Neural cell (in vitro differentiated cells): ENCODE results near the gene SUMO4. TPM values are rescaled to one million over a fixed set of nuclear protein-coding genes. Genes with fewer than 3 reads are reported as not detected.

Source experiments
- H2AFZ ChIP-seq: fragments of 200-600, 300-800 bp; sonication (generic), shearing (Covaris generic); 2 replicates; pipeline ENCODE4 v1.6.0; 2014; ENCODE audit warnings: low read depth, mild to moderate bottlenecking, antibody characterized with exemption, low read length, moderate library complexity
- H3F3A ChIP-seq: fragments of 200-600 bp; shearing (Covaris generic); 2 replicates; pipeline ENCODE4 v1.6.1; 2016; ENCODE audit warnings: mild to moderate bottlenecking, moderate library complexity, mixed read lengths, antibody characterized with exemption, low read length; ENCODE audit not compliant: insufficient read depth, poor library complexity, severe bottlenecking
- H3K27ac ChIP-seq: fragments of 200-600, 300-800 bp; sonication (generic), shearing (Covaris generic); 2 replicates; pipeline ENCODE4 v1.5.1; 2014; ENCODE audit warnings: mild to moderate bottlenecking, low read length, moderate library complexity
- H3K27me3 ChIP-seq: fragments of 300-800, 200-600 bp; sonication (generic), shearing (Covaris generic); 2 replicates; pipeline ENCODE4 v1.6.0; 2014; ENCODE audit warnings: mild to moderate bottlenecking, low read depth, low read length, moderate library complexity; ENCODE audit not compliant: insufficient read depth
- H3K36me3 ChIP-seq: fragments of 300-800, 200-600 bp; sonication (generic), shearing (Covaris generic); 2 replicates; pipeline ENCODE4 v1.5.1; 2014; ENCODE audit warnings: mild to moderate bottlenecking, antibody characterized with exemption, low read length, moderate library complexity; ENCODE audit not compliant: insufficient read depth
- H3K4me2 ChIP-seq: fragments of 300-800, 200-600 bp; sonication (generic), shearing (Covaris generic); 2 replicates; pipeline ENCODE4 v1.6.0; 2014; ENCODE audit warnings: mild to moderate bottlenecking, low read length
- H3K4me3 ChIP-seq: fragments of 300-800, 200-600 bp; sonication (generic), shearing (Covaris generic); 2 replicates; pipeline ENCODE4 v1.5.1; 2014; ENCODE audit warnings: mild to moderate bottlenecking, low read length, moderate library complexity
- H3K79me2 ChIP-seq: fragments of 200-600 bp; shearing (Covaris generic); replicated peaks from 2 replicates; pipeline ENCODE4 v1.6.0; 2014; ENCODE audit warnings: mild to moderate bottlenecking, low read length, moderate library complexity; ENCODE audit not compliant: insufficient read depth
- H3K9ac ChIP-seq: fragments of 300-800, 200-600 bp; sonication (generic), shearing (Covaris generic); 2 replicates; pipeline ENCODE4 v1.6.1; 2016; ENCODE audit warnings: mild to moderate bottlenecking, low read length, mixed read lengths
- H3K9me2 ChIP-seq: fragments of 200-600 bp; shearing (Covaris generic); 2 replicates; pipeline ENCODE4 v1.6.1; 2016; ENCODE audit warnings: mild to moderate bottlenecking, low read length, mixed read lengths; ENCODE audit not compliant: insufficient read depth
- H3K9me3 ChIP-seq: fragments of 200-600, 300-800 bp; sonication (generic), shearing (Covaris generic); 2 replicates; pipeline ENCODE4 v1.6.1; 2016; ENCODE audit warnings: mild to moderate bottlenecking, mixed run types, low read length, moderate library complexity, mixed read lengths
- H4K20me1 ChIP-seq: fragments of 200-600 bp; shearing (Covaris generic); 2 replicates; pipeline ENCODE4 v1.6.1; 2016; ENCODE audit warnings: mild to moderate bottlenecking, mixed run types; ENCODE audit not compliant: insufficient read depth
- CTCF ChIP-seq: fragments of 450-650 bp; IDR thresholded peaks from 2 replicates; pipeline ENCODE4 v1.5.1; 2014; ENCODE audit warnings: antibody characterized with exemption, mild to moderate bottlenecking, moderate library complexity; ENCODE audit not compliant: poor library complexity, severe bottlenecking
- EP300 ChIP-seq: fragments of 450-650 bp; conservative IDR thresholded peaks from 2 replicates; pipeline ENCODE4 v1.6.1; 2014; ENCODE audit warnings: antibody characterized with exemption, mild to moderate bottlenecking, moderate library complexity; ENCODE audit not compliant: poor library complexity, severe bottlenecking
- EZH2 ChIP-seq: fragments of 200-600, 300-800 bp; shearing (Covaris generic), sonication (generic); IDR thresholded peaks from 2 replicates; pipeline ENCODE4 v1.6.1; 2014; ENCODE audit warnings: antibody characterized with exemption, low read length, borderline replicate concordance, mild to moderate bottlenecking; ENCODE audit not compliant: insufficient read depth, poor library complexity, severe bottlenecking
- MXI1 ChIP-seq: fragments of 450-650 bp; conservative IDR thresholded peaks from 2 replicates; pipeline ENCODE4 v1.6.1; 2014; ENCODE audit warnings: antibody characterized with exemption, mild to moderate bottlenecking; ENCODE audit not compliant: poor library complexity, severe bottlenecking
- POLR2AphosphoS5 ChIP-seq: IDR thresholded peaks from 2 replicates; pipeline ENCODE4 v1.6.1; 2012
- RAD21 ChIP-seq: fragments of 450-650 bp; conservative IDR thresholded peaks from 2 replicates; pipeline ENCODE4 v1.6.1; 2014; ENCODE audit warnings: antibody characterized with exemption, mild to moderate bottlenecking, moderate library complexity
- SMC3 ChIP-seq: fragments of 450-650 bp; conservative IDR thresholded peaks from 2 replicates; pipeline ENCODE4 v1.6.1; 2014; ENCODE audit warnings: antibody characterized with exemption, mild to moderate bottlenecking, moderate library complexity; ENCODE audit not compliant: poor library complexity
- TAF1 ChIP-seq: IDR thresholded peaks from 2 replicates; pipeline ENCODE4 v1.6.1; 2012; ENCODE audit warnings: low read depth
- polyA plus RNA-seq: library from polyadenylated mRNA; depleted of rRNA; stranded (reverse); fragments of >200 nt; gene quantifications from 2 replicates; pipeline ENCODE4 v1.2.3, GENCODE V29; 2014
- TF ChIP-seq, protein P1 (sequence below): IDR thresholded peaks from 2 replicates; pipeline ENCODE4 v1.6.1; 2012; ENCODE audit warnings: borderline replicate concordance

SUMO4 gene
- polyA plus RNA-seq, 1 donor from 2014 or later: not detected

GRCh38 chr6:149392535-149392934 lies 7.5 kb upstream of the SUMO4 start:
- no peaks in the 10 kb centered on the region for H3K9me3 ChIP-seq
- no peak for TF ChIP-seq TAF1
- peaks cover 19% of the 10 kb centered on the region for H3K79me2 ChIP-seq
- no peaks in the 10 kb centered on the region for H3K27me3 ChIP-seq
- H3F3A ChIP-seq: no peaks in the 10 kb centered on the region
- no peaks in the 10 kb centered on the region for H4K20me1 ChIP-seq
- H3K27ac ChIP-seq: no peak overlapping the region
- no peak overlapping the region for H3K9ac ChIP-seq
- no peak overlapping the region for H3K4me3 ChIP-seq
- H2AFZ ChIP-seq: no peak overlapping the region
- H3K36me3 ChIP-seq: no peaks in the 10 kb centered on the region
- no peak overlapping the region for H3K4me2 ChIP-seq
- H3K9me2 ChIP-seq: no peaks in the 10 kb centered on the region

DNA sequence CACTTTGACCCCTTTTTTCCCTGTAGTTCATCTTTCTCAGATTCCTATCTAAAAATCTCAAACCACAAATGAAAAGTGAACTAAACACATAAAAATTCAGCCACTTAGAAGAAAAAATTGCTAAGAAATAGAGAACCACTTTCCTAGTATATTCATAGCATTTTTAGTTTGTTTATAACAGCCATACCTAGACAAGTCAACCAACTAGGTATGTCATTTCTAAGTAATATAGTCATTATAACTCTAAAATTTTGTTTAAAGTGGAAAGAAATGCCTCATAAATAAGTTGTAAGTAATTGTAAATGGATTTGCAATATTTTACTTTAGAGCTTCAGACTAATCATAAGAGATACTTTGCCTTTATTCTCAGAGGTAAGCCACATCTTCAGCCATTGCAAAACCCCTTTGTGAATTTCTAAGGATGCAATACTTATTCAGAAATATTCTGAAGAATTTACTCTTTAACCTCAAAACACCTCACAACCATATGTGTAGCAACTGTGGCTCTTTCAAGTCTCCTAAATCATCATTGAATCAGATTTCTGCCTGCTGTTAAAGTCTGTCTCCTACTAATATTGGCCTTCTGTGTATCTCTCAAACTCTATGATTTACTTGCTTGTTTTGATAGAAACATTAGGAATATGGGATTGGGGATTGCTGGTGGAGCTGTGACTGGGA lies 6.9 kb upstream of the SUMO4 start:
- no peak overlapping the region for H2AFZ ChIP-seq
- H3K27ac ChIP-seq: no peak overlapping the region
- no peaks in the 10 kb centered on the region for H3K9me3 ChIP-seq
- H3F3A ChIP-seq: no peaks in the 10 kb centered on the region
- peaks cover 19% of the 10 kb centered on the region for H3K79me2 ChIP-seq
- H3K27me3 ChIP-seq: no peaks in the 10 kb centered on the region
- H3K36me3 ChIP-seq: no peaks in the 10 kb centered on the region
- H3K4me3 ChIP-seq: no peak overlapping the region
- H4K20me1 ChIP-seq: no peaks in the 10 kb centered on the region
- TF ChIP-seq MXI1 (no peak), EZH2 (no peak), CTCF (no peak), EP300 (no peak), SMC3 (no peak), RAD21 (no peak), TAF1 (no peak), POLR2AphosphoS5 (no peak)
- TF ChIP-seq, protein P1, sequence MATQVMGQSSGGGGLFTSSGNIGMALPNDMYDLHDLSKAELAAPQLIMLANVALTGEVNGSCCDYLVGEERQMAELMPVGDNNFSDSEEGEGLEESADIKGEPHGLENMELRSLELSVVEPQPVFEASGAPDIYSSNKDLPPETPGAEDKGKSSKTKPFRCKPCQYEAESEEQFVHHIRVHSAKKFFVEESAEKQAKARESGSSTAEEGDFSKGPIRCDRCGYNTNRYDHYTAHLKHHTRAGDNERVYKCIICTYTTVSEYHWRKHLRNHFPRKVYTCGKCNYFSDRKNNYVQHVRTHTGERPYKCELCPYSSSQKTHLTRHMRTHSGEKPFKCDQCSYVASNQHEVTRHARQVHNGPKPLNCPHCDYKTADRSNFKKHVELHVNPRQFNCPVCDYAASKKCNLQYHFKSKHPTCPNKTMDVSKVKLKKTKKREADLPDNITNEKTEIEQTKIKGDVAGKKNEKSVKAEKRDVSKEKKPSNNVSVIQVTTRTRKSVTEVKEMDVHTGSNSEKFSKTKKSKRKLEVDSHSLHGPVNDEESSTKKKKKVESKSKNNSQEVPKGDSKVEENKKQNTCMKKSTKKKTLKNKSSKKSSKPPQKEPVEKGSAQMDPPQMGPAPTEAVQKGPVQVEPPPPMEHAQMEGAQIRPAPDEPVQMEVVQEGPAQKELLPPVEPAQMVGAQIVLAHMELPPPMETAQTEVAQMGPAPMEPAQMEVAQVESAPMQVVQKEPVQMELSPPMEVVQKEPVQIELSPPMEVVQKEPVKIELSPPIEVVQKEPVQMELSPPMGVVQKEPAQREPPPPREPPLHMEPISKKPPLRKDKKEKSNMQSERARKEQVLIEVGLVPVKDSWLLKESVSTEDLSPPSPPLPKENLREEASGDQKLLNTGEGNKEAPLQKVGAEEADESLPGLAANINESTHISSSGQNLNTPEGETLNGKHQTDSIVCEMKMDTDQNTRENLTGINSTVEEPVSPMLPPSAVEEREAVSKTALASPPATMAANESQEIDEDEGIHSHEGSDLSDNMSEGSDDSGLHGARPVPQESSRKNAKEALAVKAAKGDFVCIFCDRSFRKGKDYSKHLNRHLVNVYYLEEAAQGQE: no peak
- no peak overlapping the region for H3K4me2 ChIP-seq
- H3K9me2 ChIP-seq: no peaks in the 10 kb centered on the region
- H3K9ac ChIP-seq: no peak overlapping the region

DNA sequence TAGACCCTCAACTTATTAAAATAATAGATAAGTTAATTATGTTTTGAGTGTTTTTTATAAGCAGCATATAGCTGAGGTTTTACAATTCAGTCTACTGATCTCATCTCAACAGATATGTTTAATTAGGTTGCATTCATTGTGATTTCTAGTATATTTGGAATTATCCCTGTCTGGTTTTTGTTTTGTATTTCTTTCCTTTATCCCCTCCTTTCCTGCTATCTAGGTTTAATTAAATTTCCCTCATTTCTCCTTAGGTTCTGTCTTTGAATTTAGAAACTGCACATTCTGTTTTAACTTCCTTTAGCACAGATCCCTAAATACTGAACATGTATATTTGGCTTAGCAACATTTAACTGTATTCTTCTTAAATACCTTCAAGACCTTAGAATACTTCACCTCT lies 4.9 kb upstream of the SUMO4 start:
- Histone ChIP-seq H3K27me3 (no peaks in the 10 kb centered on the region), H3K9ac (no peak overlapping the region), H3F3A (no peaks in the 10 kb centered on the region), H3K9me3 (no peaks in the 10 kb centered on the region), H4K20me1 (no peaks in the 10 kb centered on the region), H3K9me2 (no peaks in the 10 kb centered on the region), H3K79me2 (peaks cover 16% of the 10 kb centered on the region), H3K36me3 (peaks cover 2% of the 10 kb centered on the region), H3K4me2 (no peak overlapping the region), H2AFZ (no peak overlapping the region), H3K27ac (no peak overlapping the region), H3K4me3 (no peak overlapping the region)
- no peak for TF ChIP-seq CTCF
- TF ChIP-seq MXI1: no peak
- TF ChIP-seq POLR2AphosphoS5: no peak
- TF ChIP-seq EP300: no peak
- no peak for TF ChIP-seq TAF1
- TF ChIP-seq, protein P1: no peak
- TF ChIP-seq RAD21: no peak
- TF ChIP-seq SMC3: no peak
- no peak for TF ChIP-seq EZH2
